HG03097 (cell line): ENCODE measurements around the gene CISTR.
"Not testable (repeated sequence)": the region's sequence is repeated elsewhere in the genome, so short reads cannot be mapped to it uniquely, and the experiment has no call there.

Experiments
- ATAC-seq: cut with Tn5 transposase; IDR thresholded peaks from one replicate; pipeline ENCODE4 v1.9.1; 2021; ENCODE audit not compliant: unreplicated experiment, low FRiP score

The CISTR gene

GRCh38 chr12:53725824-53726223, 26.0 kb downstream of the CISTR start:
- ATAC-seq = no peak

GRCh38 chr12:53722450-53723041, 29.2 kb downstream of the CISTR start:
- no peak for ATAC-seq

- ATAC-seq = no peak
Measured at GRCh38 chr12:53720946-53721345, 30.8 kb downstream of the CISTR start.

GRCh38 chr12:53719649-53720048, 32.1 kb downstream of the CISTR start:
- ATAC-seq = no peak

GRCh38 chr12:53718567-53718966, 33.2 kb downstream of the CISTR start:
- not testable (repeated sequence) for ATAC-seq

- no peak for ATAC-seq
Measured at GRCh38 chr12:53717319-53717718, 34.5 kb downstream of the CISTR start.

- ATAC-seq = no peak
Measured at GRCh38 chr12:53714004-53714403, 37.8 kb downstream of the CISTR start.

- no peak for ATAC-seq
Measured at GRCh38 chr12:53713516-53713915, 38.3 kb downstream of the CISTR start.

- ATAC-seq = no peak
Measured at GRCh38 chr12:53712059-53712643, 39.6 kb downstream of the CISTR start.

GRCh38 chr12:53710091-53710490, 41.7 kb downstream of the CISTR start:
- no peak for ATAC-seq

- ATAC-seq = no peak
Measured at GRCh38 chr12:53709671-53710070, 42.1 kb downstream of the CISTR start.

- no peak for ATAC-seq
Measured at GRCh38 chr12:53706080-53706479, 45.7 kb downstream of the CISTR start.

- ATAC-seq = no peak
Measured at GRCh38 chr12:53703756-53704155, 48.0 kb downstream of the CISTR start.

GRCh38 chr12:53701518-53702264, 50.1 kb downstream of the CISTR start:
- no peak for ATAC-seq

GRCh38 chr12:53700567-53700966, 51.2 kb downstream of the CISTR start:
- no peak for ATAC-seq

- ATAC-seq = no peak
Measured at GRCh38 chr12:53699678-53700025, 52.1 kb downstream of the CISTR start.

GRCh38 chr12:53698948-53699677, 52.7 kb downstream of the CISTR start:
- ATAC-seq = no peak

GRCh38 chr12:53696655-53697331, 55.0 kb downstream of the CISTR start:
- ATAC-seq = no peak
